Breast epithelium (tissue), 3 donors: ENCODE results near the gene CDR2.

Source experiments
- CTCF ChIP-seq, 3 donors: fragments of 450-650 bp; IDR thresholded peaks; one replicate each; pipeline ENCODE4 v1.5.1; 2016 to 2017; ENCODE audit warnings: antibody characterized with exemption in 3 of 3, mild to moderate bottlenecking in 3 of 3, moderate library complexity in 3 of 3
- POLR2A ChIP-seq: fragments of 450-650 bp; IDR thresholded peaks from one replicate; pipeline ENCODE4 v1.6.1; 2016; ENCODE audit warnings: antibody characterized with exemption, mild to moderate bottlenecking, moderate library complexity

- TF ChIP-seq CTCF (IDR thresholded peaks at IDR 0.05) (no peak), POLR2A (no peak)
Measured at GRCh38 chr16:22297871-22298733, 76.3 kb downstream of the CDR2 start.
